Measurements from ENCODE around the gene PLOD3. TPM values are rescaled to one million over a fixed set of nuclear protein-coding genes. Genes with fewer than 3 reads are reported as not detected.
"Not testable (repeated sequence)": the region's sequence is repeated elsewhere in the genome, so short reads cannot be mapped to it uniquely, and the experiment has no call there.

Gene PLOD3
- total and polyA plus RNA-seq, 7 donors, result 12.9 to 45.4 (median 19.1) TPM

GRCh38 chr7:101208794-101209193 is 8.6 kb downstream of the PLOD3 start:
- TF ChIP-seq, protein P1, sequence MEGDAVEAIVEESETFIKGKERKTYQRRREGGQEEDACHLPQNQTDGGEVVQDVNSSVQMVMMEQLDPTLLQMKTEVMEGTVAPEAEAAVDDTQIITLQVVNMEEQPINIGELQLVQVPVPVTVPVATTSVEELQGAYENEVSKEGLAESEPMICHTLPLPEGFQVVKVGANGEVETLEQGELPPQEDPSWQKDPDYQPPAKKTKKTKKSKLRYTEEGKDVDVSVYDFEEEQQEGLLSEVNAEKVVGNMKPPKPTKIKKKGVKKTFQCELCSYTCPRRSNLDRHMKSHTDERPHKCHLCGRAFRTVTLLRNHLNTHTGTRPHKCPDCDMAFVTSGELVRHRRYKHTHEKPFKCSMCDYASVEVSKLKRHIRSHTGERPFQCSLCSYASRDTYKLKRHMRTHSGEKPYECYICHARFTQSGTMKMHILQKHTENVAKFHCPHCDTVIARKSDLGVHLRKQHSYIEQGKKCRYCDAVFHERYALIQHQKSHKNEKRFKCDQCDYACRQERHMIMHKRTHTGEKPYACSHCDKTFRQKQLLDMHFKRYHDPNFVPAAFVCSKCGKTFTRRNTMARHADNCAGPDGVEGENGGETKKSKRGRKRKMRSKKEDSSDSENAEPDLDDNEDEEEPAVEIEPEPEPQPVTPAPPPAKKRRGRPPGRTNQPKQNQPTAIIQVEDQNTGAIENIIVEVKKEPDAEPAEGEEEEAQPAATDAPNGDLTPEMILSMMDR (IDR thresholded peaks at IDR 0.05), result no peak
- DNase-seq, result no peak
- Histone ChIP-seq H3K27ac (no peak overlapping the region), H3K9me3 (no peaks in the 10 kb centered on the region), H3K4me3 (no peak overlapping the region), H3K4me1 (no peaks in the 10 kb centered on the region), H3K27me3 (ENCODE audit: insufficient read depth in 3 of 3, low read length in 2 of 3) (no peaks in the 10 kb centered on the region), H3K36me3 (ENCODE audit: insufficient read depth in 1 of 2, low read depth in 1 of 2) (peaks cover 7 to 69% of the 10 kb centered on the region in 2 donors)
- intact Hi-C loops (cut with DNase I), result no loop called here
- 88 to 93% (median 89%) methylated on average over 14 of the region's 14 CpGs for WGBS, 3 donors
- no peak for ATAC-seq

DNA sequence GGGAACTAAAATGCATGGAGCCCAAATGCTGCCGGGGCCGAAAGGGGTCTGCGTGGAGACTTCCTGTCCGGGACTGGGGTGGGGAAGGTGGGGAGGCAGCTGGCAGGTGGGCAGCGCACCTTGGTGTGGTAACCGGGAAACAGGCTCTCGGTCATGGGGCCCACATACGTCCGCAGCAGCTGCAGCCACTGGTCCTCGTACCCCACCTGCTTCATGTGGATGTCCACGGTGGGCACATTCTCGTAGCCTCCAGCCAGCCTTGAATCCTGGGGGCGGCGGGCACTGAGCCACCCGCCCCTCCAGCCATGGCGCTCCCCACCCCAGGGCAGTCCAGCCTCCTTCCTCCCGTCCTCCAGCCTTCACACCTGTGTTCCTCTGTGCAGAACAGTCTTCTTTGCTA is 9.9 kb downstream of the PLOD3 start:
- TF ChIP-seq, protein P1 (IDR thresholded peaks at IDR 0.05), result no peak
- Histone ChIP-seq H3K27ac (no peak overlapping the region), H3K36me3 (ENCODE audit: insufficient read depth in 1 of 2, low read depth in 1 of 2) (peaks cover 7 to 56% of the 10 kb centered on the region in 2 donors), H3K27me3 (ENCODE audit: insufficient read depth in 3 of 3, low read length in 2 of 3) (peaks cover 0 to 10% (median 6%) of the 10 kb centered on the region in 3 donors), H3K9me3 (no peaks in the 10 kb centered on the region), H3K4me1 (no peaks in the 10 kb centered on the region), H3K4me3 (no peak overlapping the region)
- no peak for DNase-seq
- ATAC-seq, result no peak
- intact Hi-C loops (cut with DNase I), result no loop called here
- WGBS, 3 donors, result 87 to 92% (median 88%) methylated on average over 17 of the region's 17 CpGs

GRCh38 chr7:101206665-101207042 is 10.7 kb downstream of the PLOD3 start:
- TF ChIP-seq, protein P1 (IDR thresholded peaks at IDR 0.05), result no peak
- H3K4me3 ChIP-seq, result no peak overlapping the region
- DNase-seq (no peak), ATAC-seq (no peak)
- H3K9me3 ChIP-seq, result no peaks in the 10 kb centered on the region
- H3K27ac ChIP-seq, result no peak overlapping the region
- H3K27me3 ChIP-seq (ENCODE audit: insufficient read depth in 3 of 3, low read length in 2 of 3), result peaks cover 0 to 18% (median 12%) of the 10 kb centered on the region in 3 donors
- intact Hi-C loops (cut with DNase I), result no loop called here
- H3K4me1 ChIP-seq, result peaks cover 5% of the 10 kb centered on the region
- 87 to 90% (median 88%) methylated on average over 16 to 19 of the region's 19 CpGs for WGBS, 3 donors
- H3K36me3 ChIP-seq (ENCODE audit: insufficient read depth in 1 of 2, low read depth in 1 of 2), result peaks cover 7 to 49% of the 10 kb centered on the region in 2 donors

- Histone ChIP-seq H3K36me3 (ENCODE audit: insufficient read depth in 1 of 2, low read depth in 1 of 2) (peaks cover 7 to 43% of the 10 kb centered on the region in 2 donors), H3K27ac (no peak overlapping the region), H3K9me3 (no peaks in the 10 kb centered on the region), H3K4me3 (no peak overlapping the region), H3K27me3 (ENCODE audit: insufficient read depth in 3 of 3, low read length in 2 of 3) (peaks cover 0 to 23% (median 14%) of the 10 kb centered on the region in 3 donors), H3K4me1 (peaks cover 6% of the 10 kb centered on the region)
- no peak for DNase-seq
- intact Hi-C loops (cut with DNase I), result no loop called here
- TF ChIP-seq, protein P1 (IDR thresholded peaks at IDR 0.05), result no peak
- peak in 1 of 4 donors; percentile 6 for ATAC-seq
- WGBS, 3 donors, result 80 to 83% (median 82%) methylated on average over 32 of the region's 32 CpGs
Observed at GRCh38 chr7:101205901-101206664, 11.3 kb downstream of the PLOD3 start.

GRCh38 chr7:101203740-101204738 is 13.3 kb downstream of the PLOD3 start:
- Histone ChIP-seq H3K36me3 (ENCODE audit: insufficient read depth in 1 of 2, low read depth in 1 of 2) (peaks cover 4 to 23% of the 10 kb centered on the region in 2 donors), H3K27me3 (ENCODE audit: insufficient read depth in 3 of 3, low read length in 2 of 3) (peaks cover 0 to 35% (median 15%) of the 10 kb centered on the region in 3 donors)
- DNase-seq; ATAC-seq; H3K4me1 ChIP-seq; H3K27ac ChIP-seq; H3K9me3 ChIP-seq; H3K4me3 ChIP-seq; intact Hi-C loops (cut with DNase I): not testable (repeated sequence)
- 47 to 48% (median 48%) methylated on average over 22 of the region's 22 CpGs for whole genome bisulfite sequencing, 3 donors
